ENCODE measurements around the gene RTL10. TPM values are rescaled to one million over a fixed set of nuclear protein-coding genes. Genes with fewer than 3 reads are reported as not detected.

RTL10 gene
- total RNA-seq, 2 donors from 2014 or later: 20.6 to 22.2 TPM

DNA sequence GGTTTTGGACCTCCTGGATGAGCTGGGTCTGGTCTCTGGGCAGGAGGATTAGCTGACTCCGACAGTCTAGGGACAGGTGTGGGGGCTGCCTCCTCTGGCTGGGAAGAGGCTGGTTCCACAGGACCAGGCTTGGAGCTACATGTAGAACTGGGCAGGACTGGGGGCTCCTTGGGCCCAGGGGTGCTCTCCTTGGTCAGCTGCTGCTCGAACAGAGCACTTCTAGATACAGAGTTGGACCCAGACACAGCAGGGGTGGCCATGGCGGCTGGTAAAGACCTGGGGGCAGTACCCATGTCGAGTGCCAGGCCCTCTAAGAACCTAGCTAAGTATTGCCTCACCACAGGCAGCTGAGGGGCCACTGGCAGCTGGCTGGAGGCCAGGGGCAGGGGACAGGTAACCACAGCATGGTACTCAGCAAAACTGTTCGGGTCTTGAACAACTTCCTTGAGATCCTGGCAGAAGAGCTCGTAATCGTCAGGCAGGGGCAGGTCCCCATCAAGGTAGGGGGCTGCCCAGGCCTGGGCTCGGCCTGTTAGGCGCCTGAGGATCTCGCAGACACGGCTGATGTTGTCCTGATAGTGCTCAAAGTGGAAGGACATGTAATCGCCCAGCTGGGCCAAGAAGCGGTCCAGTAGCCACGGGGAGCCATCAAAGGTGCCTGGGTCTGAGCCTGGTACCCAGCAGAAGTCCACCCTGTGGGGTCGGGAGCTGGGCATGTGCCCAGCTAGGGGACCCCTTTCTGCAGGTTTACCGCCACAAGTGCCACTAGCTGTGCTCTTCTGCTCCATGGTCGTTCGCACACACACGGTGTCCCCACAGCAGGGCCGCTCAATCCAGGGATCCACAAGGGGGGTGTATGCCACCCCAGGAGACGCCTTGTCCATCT is 3.1 kb downstream of the RTL10 start:
- Mint-ChIP-seq H3K4me3 (no peak overlapping the region), H3K36me3 (ENCODE audit: low read depth) (peaks cover 30% of the 10 kb centered on the region), H3K27ac (no peak overlapping the region), H3K27me3 (ENCODE audit: insufficient read depth) (no peaks in the 10 kb centered on the region), H3K4me1 (peaks cover 38% of the 10 kb centered on the region), H3K9me3 (peaks cover 3% of the 10 kb centered on the region)
- peaks cover 34% of the 10 kb centered on the region for H3K36me3 ChIP-seq (ENCODE audit: control insufficient read depth, insufficient read depth, low read length)
- no peaks in the 10 kb centered on the region for H3K27me3 ChIP-seq (ENCODE audit: control insufficient read depth, insufficient read depth, low read length, poor library complexity, severe bottlenecking)
- TF ChIP-seq, protein P1, sequence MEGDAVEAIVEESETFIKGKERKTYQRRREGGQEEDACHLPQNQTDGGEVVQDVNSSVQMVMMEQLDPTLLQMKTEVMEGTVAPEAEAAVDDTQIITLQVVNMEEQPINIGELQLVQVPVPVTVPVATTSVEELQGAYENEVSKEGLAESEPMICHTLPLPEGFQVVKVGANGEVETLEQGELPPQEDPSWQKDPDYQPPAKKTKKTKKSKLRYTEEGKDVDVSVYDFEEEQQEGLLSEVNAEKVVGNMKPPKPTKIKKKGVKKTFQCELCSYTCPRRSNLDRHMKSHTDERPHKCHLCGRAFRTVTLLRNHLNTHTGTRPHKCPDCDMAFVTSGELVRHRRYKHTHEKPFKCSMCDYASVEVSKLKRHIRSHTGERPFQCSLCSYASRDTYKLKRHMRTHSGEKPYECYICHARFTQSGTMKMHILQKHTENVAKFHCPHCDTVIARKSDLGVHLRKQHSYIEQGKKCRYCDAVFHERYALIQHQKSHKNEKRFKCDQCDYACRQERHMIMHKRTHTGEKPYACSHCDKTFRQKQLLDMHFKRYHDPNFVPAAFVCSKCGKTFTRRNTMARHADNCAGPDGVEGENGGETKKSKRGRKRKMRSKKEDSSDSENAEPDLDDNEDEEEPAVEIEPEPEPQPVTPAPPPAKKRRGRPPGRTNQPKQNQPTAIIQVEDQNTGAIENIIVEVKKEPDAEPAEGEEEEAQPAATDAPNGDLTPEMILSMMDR (conservative IDR thresholded peaks at IDR 0.05): no peak
- DNase-seq: no peak
- H3K4me1 ChIP-seq (ENCODE audit: control insufficient read depth, insufficient read depth, low read length): peaks cover 5% of the 10 kb centered on the region
- H3K9me3 ChIP-seq (ENCODE audit: control insufficient read depth, low read length): peaks cover 10% of the 10 kb centered on the region
- no peak overlapping the region for H3K4me3 ChIP-seq (ENCODE audit: low read length)
- H3K9ac ChIP-seq (ENCODE audit: extremely low read depth, low read length, poor library complexity, severe bottlenecking): no peak overlapping the region
- H3K27ac ChIP-seq (ENCODE audit: low read depth, low read length): no peak overlapping the region
- 92 to 93% methylated on average over 12 to 21 of the region's 21 CpGs for WGBS, 2 experiments (ENCODE audit: insufficient coverage in 1 of 2, insufficient read length in 1 of 2)

DNA sequence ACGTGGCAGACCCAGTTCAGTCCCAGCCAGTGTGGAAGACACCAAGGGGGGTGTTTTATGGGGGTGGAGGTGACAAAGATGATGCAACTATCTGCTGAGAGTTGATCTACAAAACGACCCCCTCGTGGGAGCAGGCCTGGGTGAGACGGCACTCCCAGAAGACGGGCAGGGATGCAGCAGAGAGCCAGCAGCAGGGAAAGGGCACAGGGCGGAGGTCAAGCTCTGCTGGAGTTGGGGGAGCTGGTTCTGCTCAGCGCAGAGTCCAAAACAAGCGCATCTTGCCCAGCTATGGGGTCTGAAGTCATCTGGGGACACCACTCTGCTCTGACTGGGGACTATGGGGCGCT is 3.9 kb downstream of the RTL10 start:
- Histone ChIP-seq H3K9me3 (ENCODE audit: control insufficient read depth, low read length) (peaks cover 10% of the 10 kb centered on the region), H3K27me3 (ENCODE audit: control insufficient read depth, insufficient read depth, low read length, poor library complexity, severe bottlenecking) (no peaks in the 10 kb centered on the region), H3K4me1 (ENCODE audit: control insufficient read depth, insufficient read depth, low read length) (peaks cover 5% of the 10 kb centered on the region), H3K36me3 (ENCODE audit: control insufficient read depth, insufficient read depth, low read length) (peaks cover 34% of the 10 kb centered on the region), H3K4me3 (ENCODE audit: low read length) (no peak overlapping the region), H3K27ac (ENCODE audit: low read depth, low read length) (no peak overlapping the region), H3K9ac (ENCODE audit: extremely low read depth, low read length, poor library complexity, severe bottlenecking) (peak overlapping the region; percentile 22)
- TF ChIP-seq, protein P1 (conservative IDR thresholded peaks at IDR 0.05): no peak
- H3K4me3 Mint-ChIP-seq: no peak overlapping the region
- 87 to 92% methylated on average over 8 to 9 of the region's 9 CpGs for WGBS, 2 experiments (ENCODE audit: insufficient coverage in 1 of 2, insufficient read length in 1 of 2)
- peaks cover 30% of the 10 kb centered on the region for H3K36me3 Mint-ChIP-seq (ENCODE audit: low read depth)
- peaks cover 33% of the 10 kb centered on the region for H3K4me1 Mint-ChIP-seq
- DNase-seq: no peak
- peaks cover 3% of the 10 kb centered on the region for H3K9me3 Mint-ChIP-seq
- H3K27me3 Mint-ChIP-seq (ENCODE audit: insufficient read depth): no peaks in the 10 kb centered on the region
- H3K27ac Mint-ChIP-seq: peak overlapping the region; percentile 79

DNA sequence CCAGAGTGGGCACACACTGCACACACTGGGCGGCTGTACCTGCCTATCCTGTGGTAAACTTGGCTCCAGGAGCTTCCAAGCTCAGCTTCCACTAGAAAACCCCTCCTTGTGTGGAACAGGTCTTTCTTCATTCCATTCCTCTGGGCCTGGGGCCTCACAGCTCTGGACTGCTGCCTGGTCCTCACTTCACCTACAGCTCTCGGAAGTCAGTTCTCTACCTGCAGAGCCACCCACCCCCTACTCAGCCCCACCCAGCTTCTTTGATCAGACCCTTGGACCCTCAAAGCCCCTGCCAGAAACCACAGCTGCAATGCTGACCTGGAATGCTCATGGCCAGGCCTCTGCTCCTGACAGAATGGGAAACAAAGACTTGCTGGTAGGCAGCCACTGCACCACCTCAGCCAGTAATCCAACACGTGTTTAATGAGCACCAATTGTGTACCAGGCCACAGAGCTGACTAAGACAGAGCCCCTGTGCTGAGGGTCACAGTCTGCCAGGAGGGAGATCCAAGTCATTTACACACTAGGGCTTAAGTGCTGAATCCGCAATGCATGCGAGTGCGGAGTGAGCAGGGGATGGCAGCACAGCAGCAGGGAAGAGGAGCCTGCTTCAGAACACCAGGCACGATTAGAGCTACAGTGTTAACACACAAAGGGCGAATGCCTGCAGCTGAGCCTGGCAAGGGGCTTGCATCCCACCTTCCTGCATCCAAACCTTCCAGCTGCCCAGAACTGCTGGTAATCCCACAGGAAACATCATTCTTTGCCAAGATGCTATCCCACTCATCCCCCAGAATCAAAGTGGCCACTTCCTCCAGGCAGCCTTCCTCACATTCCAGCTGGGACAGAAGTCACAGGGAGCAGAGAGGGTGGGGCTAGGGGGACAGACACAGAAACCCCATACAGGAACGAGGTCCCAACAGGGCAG is 4.6 kb downstream of the RTL10 start:
- Mint-ChIP-seq H3K27ac (peak overlapping the region; percentile 79), H3K9me3 (peaks cover 3% of the 10 kb centered on the region), H3K4me3 (no peak overlapping the region), H3K27me3 (ENCODE audit: insufficient read depth) (no peaks in the 10 kb centered on the region), H3K36me3 (ENCODE audit: low read depth) (peaks cover 30% of the 10 kb centered on the region), H3K4me1 (peaks cover 30% of the 10 kb centered on the region)
- no peak overlapping the region for H3K4me3 ChIP-seq (ENCODE audit: low read length)
- TF ChIP-seq, protein P1 (conservative IDR thresholded peaks at IDR 0.05): no peak
- H3K4me1 ChIP-seq (ENCODE audit: control insufficient read depth, insufficient read depth, low read length): peaks cover 5% of the 10 kb centered on the region
- H3K9ac ChIP-seq (ENCODE audit: extremely low read depth, low read length, poor library complexity, severe bottlenecking): peak overlapping the region; percentile 22
- peaks cover 34% of the 10 kb centered on the region for H3K36me3 ChIP-seq (ENCODE audit: control insufficient read depth, insufficient read depth, low read length)
- DNase-seq: peak; percentile 74
- H3K27me3 ChIP-seq (ENCODE audit: control insufficient read depth, insufficient read depth, low read length, poor library complexity, severe bottlenecking): no peaks in the 10 kb centered on the region
- 82 to 89% methylated on average over 8 to 9 of the region's 9 CpGs for WGBS, 2 experiments (ENCODE audit: insufficient coverage in 1 of 2, insufficient read length in 1 of 2)
- H3K9me3 ChIP-seq (ENCODE audit: control insufficient read depth, low read length): peaks cover 10% of the 10 kb centered on the region
- no peak overlapping the region for H3K27ac ChIP-seq (ENCODE audit: low read depth, low read length)
